HTERT RPE-1 (cell line): ENCODE data around the gene MPO.

Experiments
- in situ Hi-C: fragments of 300-500 bp; cut with MboI; formaldehyde crosslinking; loops from 4 replicates; pipeline ENCODE4 v1.14.3; 2020; ENCODE audit warnings: low sequenced_read_pairs

MPO gene, protein sequence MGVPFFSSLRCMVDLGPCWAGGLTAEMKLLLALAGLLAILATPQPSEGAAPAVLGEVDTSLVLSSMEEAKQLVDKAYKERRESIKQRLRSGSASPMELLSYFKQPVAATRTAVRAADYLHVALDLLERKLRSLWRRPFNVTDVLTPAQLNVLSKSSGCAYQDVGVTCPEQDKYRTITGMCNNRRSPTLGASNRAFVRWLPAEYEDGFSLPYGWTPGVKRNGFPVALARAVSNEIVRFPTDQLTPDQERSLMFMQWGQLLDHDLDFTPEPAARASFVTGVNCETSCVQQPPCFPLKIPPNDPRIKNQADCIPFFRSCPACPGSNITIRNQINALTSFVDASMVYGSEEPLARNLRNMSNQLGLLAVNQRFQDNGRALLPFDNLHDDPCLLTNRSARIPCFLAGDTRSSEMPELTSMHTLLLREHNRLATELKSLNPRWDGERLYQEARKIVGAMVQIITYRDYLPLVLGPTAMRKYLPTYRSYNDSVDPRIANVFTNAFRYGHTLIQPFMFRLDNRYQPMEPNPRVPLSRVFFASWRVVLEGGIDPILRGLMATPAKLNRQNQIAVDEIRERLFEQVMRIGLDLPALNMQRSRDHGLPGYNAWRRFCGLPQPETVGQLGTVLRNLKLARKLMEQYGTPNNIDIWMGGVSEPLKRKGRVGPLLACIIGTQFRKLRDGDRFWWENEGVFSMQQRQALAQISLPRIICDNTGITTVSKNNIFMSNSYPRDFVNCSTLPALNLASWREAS

DNA sequence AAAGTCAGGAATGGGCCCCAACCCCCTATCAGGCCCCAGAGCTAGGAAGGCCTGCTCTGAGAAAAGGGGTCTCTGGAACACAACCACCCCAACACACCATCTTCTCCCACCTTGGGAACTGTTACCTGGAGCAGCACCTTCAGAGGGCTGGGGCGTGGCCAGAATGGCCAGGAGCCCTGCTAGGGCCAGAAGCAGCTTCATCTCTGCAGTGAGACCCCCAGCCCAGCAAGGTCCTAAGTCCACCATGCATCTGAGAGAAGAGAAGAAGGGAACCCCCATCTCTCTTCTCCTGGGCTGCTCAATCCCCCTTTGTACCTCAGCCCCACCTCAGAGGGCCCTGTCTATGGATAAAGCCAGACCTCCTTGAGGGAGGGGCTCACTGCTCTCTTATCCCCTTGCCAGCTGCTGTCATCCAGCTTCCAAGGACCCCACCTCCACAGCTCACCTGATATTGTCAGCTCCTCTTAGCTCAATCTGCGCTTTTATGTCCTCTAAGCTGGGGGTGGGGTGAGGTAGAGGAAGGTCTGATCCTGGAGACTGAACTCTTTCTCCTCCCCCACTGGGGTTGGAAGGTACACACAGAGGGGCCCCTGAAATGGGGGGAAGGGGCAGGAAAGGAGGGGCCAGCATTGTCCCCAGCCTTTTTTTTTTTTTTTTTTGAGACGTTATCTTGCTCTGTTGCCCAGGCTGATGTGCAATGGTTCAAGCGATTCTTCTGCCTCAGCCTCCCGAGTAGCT lies at the start of gene MPO:
MPO (minus strand) TSS at position 456 of the 738 bp plus-strand sequence; CDS start at position 279, 177 bp downstream.
- in situ Hi-C loops: no loop called here

DNA sequence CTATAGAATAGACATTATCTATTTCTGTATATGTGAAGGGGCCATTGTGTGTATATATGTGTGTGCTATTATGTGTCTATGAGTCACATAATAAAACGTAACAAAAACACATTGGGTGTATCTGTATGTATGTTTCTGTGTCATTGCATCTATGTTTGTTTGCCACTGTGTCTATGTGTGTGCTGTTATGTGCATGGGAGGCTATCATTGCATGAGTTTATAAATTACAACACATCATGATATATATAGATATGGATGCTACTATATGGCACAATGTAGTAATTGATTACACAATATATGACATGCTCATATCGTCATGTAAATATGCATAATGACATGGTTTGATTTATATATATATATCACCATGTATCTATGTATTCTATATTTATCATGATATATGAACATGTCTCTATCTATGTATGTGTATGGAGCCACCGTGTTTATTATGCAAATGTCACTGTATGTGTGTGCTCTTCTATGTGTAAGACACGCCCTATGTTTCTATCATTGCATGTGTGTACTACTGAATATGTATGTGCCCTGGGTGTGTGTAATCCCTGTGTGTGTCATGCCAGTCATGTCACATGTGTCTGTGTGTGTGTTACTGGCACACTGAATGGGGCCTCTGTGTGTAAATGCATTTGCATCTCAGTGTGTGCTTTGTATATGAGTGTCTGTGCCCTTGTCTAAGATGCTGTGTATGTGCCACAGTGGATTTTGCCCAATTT lies 49.2 kb upstream of the MPO start:
- in situ Hi-C loops: no loop called here

GRCh38 chr17:58329035-58329809 lies 48.5 kb upstream of the MPO start:
- in situ Hi-C loops: no loop called here

DNA sequence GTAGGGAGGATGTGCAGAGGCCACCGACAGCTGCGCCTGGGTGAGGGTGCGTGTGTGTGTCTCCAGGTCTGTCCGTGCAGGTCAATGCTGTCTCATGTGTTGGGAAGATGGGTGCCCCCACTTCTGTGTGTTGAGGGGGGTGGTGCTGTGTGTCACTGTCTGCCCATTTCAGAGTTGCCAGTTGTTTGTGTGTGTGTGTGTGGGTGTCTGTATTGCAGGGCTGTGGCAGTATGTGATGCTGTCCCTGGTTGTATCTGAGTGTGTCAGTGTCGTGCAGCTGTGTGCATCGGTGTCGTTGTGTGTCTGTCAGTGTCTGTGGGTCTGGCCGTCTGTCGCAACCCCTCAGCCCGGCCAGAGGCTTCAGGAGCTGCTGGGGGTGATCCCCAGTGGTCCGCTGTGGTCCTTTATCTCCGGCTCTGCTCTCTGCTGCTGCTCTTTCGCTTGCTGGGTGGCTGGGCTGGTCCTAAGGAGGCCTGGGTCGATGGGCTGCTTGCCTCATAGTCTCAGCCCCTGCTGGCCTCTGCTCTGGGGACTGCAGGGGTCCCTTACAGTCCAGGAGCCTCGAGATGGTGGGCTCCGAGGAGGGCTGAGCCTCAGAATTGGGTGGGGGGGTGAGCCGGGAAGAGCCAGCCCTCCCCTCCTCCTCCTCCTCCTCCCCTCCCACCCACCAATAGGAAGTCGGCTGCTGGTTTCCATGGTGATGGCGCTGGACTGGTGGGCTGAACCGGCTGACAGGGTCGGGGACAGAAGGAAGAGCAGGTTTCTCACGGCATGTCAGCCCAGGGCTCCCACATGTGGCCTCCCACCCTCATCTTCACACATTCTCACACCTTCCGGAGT lies 47.7 kb upstream of the MPO start, which contains the start of gene TSPOAP1:
TSPOAP1 (minus strand) TSS at position 601 of the 840 bp plus-strand sequence. CDS start 875 bp downstream, outside the sequence.
- in situ Hi-C loops: no loop called here

DNA sequence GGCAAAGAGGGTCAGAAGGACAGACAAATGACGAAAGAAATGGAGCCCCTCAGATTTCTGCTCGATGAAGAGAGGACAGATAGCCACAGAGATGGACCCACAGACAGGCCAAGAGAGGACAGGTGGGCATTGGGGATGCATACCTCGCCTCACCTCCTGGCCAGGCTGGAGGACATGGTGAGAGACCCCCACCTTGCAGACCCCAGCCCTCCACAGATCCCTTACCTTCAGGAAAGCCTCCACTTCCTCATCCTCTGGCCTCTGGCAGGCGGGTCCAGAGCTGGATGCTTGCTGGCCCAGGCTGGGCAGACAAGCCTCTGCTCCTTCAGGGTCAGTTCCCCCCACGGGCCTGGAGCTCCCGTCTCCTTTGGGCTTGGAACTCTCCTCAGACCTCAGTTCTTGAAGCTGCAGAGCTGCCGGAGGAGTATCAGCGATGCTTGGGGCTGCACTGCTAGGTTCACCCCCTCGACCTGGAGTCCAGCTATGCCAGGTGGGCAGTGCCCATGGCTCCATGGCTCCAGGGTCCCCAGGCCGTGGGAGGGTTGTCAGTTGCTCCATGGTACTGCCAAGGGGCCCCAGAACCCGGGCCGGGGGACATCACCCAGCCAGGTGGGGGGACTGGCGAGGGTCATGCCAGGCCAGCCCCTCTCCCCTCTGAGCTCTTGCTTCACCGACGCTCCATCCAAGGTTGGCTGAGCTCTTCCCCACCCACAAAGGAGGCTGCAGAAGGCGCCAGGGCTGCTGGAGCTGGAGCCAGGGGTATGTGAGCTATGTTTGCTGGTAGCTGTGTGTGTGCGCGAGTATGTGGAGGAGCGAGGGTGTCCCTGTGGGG lies 46.8 kb upstream of the MPO start:
- in situ Hi-C loops: no loop called here

- in situ Hi-C loops: no loop called here
These were observed 46.1 kb upstream of the MPO start for GRCh38 chr17:58326609-58327362.

- in situ Hi-C loops: no loop called here
These were observed 45.3 kb upstream of the MPO start for GRCh38 chr17:58325976-58326468.

- in situ Hi-C loops: no loop called here
These were observed 44.6 kb upstream of the MPO start for GRCh38 chr17:58325289-58325726.

- in situ Hi-C loops: no loop called here
These were observed 43.9 kb upstream of the MPO start for GRCh38 chr17:58324409-58325288.

GRCh38 chr17:58324056-58324408 lies 43.3 kb upstream of the MPO start:
- in situ Hi-C loops: no loop called here

DNA sequence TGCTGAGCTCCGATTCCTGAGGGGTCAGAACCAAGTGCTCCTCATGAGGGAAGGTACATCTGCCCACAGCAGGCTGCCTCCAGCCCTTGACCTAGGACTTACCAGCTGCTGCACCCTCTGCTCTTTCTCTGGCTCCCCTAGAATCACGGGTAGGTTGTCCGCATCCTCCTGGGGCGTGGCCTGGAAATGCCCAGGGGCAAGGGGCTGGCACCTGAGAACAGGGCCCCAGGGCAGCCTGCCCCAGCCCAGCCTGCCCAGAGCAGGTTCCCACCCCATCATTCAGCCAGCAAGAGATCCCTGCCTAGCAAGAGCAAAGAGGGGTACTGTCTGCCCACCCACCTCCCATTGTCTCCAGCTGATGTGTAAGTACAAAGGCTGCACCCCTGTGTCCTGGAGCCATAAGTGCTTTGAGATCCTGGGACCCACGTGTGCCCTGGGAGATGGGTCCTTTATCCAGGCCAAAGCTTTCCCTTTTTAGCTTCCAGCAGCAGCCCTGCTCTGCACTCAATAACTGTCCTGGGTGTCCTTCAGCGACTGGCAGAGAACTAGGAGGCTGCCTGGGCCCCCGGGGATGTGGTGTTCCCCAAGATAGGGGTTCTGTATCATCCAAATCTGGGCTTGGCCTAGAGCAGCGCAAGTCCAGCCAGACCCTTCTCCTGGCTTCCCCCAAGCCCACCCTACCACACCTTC lies 42.8 kb upstream of the MPO start:
- in situ Hi-C loops: no loop called here

GRCh38 chr17:58322581-58323185 lies 41.9 kb upstream of the MPO start:
- in situ Hi-C loops: no loop called here

DNA sequence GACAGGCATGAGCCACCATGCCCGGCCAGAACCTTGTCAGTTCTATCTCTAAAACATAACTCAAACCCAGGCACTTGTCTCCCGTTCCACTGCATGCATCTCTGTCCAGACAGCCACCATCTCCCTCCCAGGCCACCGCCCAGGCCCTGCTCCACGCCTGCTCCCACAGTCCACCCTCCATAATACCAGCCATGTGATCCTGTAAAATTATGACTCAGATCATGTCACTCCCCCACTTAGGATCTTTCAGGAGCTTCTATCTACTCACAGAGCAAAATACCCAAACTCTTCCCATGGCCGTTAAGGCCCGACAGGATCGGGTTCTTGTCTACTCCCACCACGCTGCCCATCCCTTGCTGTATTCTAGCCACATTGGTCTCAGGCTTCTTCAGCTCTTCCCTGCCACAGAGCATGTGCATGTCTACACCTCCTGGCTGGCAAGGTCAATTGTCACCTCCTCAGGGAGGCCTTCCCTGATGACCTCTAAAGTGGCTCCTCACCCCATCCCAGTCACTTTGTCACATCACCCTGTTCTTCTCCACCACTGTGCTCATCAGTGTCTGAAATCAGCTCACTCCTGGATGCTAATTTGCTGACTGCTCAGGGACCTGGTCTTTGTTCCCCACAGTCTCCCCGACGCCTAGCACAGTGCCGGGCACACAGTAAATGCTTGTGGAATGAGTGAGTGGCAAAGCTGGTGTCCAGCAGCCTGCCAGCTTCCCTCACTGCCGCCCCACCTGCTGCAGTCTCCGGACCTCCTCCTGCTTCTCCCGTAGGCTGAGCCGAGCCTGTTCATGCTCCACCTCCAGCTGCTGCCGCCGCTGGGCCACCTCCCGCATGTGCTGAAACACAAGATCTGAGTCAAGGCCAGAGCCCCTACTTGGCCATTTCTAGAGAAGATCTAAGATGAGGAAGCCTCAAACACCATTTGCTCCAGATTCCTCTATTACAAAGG lies 41.1 kb upstream of the MPO start:
- in situ Hi-C loops: no loop called here
